Prostate gland (tissue), 2 donors: ENCODE measurements around the gene XYLT2. TPM values are rescaled to one million over a fixed set of nuclear protein-coding genes. Genes with fewer than 3 reads are reported as not detected.
A peak's percentile ranks its signal among the peaks of the same experiment; 100 is the strongest.

Experiments used
- DNase-seq: peaks from one replicate; pipeline ENCODE4 v3.0.0-alpha.2; 2019; ENCODE audit warnings: low spot score
- H3K27ac ChIP-seq, 2 donors: fragments of 200-600 bp; sonication (generic); 2 replicates each; pipeline ENCODE4 v1.5.1; 2017 to 2019
- H3K27me3 ChIP-seq: fragments of 200-600 bp; sonication (generic); replicated peaks from 2 replicates; pipeline ENCODE4 v1.5.1; 2019; ENCODE audit not compliant: insufficient read depth
- H3K36me3 ChIP-seq, 2 donors: fragments of 200-600 bp; sonication (generic); 1 replicate in 1 of 2; 2 replicates in 1 of 2; pipeline versions ENCODE4 v1.5.1 to v1.8.1; 2017 to 2019
- H3K4me1 ChIP-seq: fragments of 200-600 bp; sonication (generic); replicated peaks from 2 replicates; pipeline ENCODE4 v1.5.1; 2019
- H3K4me3 ChIP-seq, 2 donors: fragments of 200-600 bp; sonication (generic); 2 replicates each; pipeline ENCODE4 v1.5.1; 2017 to 2019
- H3K9me3 ChIP-seq: fragments of 200-600 bp; sonication (generic); 2 replicates; pipeline ENCODE4 v1.5.1; 2017
- POLR2A ChIP-seq: fragments of 450-650 bp; IDR thresholded peaks from one replicate; pipeline ENCODE4 v1.6.1; 2016; ENCODE audit warnings: antibody characterized with exemption, mild to moderate bottlenecking
- POLR2AphosphoS5 ChIP-seq: sonication (generic); formaldehyde crosslinking; IDR thresholded peaks from one replicate; pipeline ENCODE4 v1.6.1; 2017; ENCODE audit warnings: antibody characterized with exemption
- WGBS: methylation state at CpG from one replicate; pipeline ENCODE4 v1.1.5; 2018; 5-methylcytosine and 5-hydroxymethylcytosine counted together
- intact Hi-C: fragments of 100-400 bp; cut with DNase I; formaldehyde crosslinking; loops from one replicate; pipeline ENCODE4 v1.14.2; 2022
- total RNA-seq, 2 donors: library from RNA; depleted of rRNA; stranded (reverse); fragments of >200 nt; gene quantifications; one replicate each; pipeline ENCODE4 v1.1.0, GENCODE V29; 2016
- TF ChIP-seq, protein P1 (sequence below), 4 experiments: fragments of 200-600 bp in 2 of 4; fragments of 450-650 bp in 2 of 4; sonication (generic) in 2 of 4; IDR thresholded peaks; 1 replicate in 3 of 4; 2 replicates in 1 of 4; pipeline ENCODE4 v1.5.1; 2016 to 2019; ENCODE audit warnings: antibody characterized with exemption in 4 of 4, mild to moderate bottlenecking in 2 of 4, moderate library complexity in 2 of 4

The XYLT2 gene
- total RNA-seq, 2 donors from 2014 or later, result 44.8 to 49.8 TPM

- Histone ChIP-seq H3K9me3 (no peaks in the 10 kb centered on the region), H3K27ac (no peak overlapping the region), H3K36me3 (peaks cover 11 to 12% of the 10 kb centered on the region in 2 donors), H3K4me3 (no peak overlapping the region), H3K4me1 (no peaks in the 10 kb centered on the region), H3K27me3 (no peaks in the 10 kb centered on the region)
- TF ChIP-seq POLR2A, result no peak
- TF ChIP-seq, protein P1, sequence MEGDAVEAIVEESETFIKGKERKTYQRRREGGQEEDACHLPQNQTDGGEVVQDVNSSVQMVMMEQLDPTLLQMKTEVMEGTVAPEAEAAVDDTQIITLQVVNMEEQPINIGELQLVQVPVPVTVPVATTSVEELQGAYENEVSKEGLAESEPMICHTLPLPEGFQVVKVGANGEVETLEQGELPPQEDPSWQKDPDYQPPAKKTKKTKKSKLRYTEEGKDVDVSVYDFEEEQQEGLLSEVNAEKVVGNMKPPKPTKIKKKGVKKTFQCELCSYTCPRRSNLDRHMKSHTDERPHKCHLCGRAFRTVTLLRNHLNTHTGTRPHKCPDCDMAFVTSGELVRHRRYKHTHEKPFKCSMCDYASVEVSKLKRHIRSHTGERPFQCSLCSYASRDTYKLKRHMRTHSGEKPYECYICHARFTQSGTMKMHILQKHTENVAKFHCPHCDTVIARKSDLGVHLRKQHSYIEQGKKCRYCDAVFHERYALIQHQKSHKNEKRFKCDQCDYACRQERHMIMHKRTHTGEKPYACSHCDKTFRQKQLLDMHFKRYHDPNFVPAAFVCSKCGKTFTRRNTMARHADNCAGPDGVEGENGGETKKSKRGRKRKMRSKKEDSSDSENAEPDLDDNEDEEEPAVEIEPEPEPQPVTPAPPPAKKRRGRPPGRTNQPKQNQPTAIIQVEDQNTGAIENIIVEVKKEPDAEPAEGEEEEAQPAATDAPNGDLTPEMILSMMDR (IDR thresholded peaks at IDR 0.05), result no peak
- no peak for TF ChIP-seq POLR2AphosphoS5
- 87% methylated on average over 11 of the region's 11 CpGs for WGBS
- DNase-seq, result no peak
- intact Hi-C loops, result no loop called here
Observed at GRCh38 chr17:50360486-50361115, 14.7 kb downstream of the XYLT2 start.

DNA sequence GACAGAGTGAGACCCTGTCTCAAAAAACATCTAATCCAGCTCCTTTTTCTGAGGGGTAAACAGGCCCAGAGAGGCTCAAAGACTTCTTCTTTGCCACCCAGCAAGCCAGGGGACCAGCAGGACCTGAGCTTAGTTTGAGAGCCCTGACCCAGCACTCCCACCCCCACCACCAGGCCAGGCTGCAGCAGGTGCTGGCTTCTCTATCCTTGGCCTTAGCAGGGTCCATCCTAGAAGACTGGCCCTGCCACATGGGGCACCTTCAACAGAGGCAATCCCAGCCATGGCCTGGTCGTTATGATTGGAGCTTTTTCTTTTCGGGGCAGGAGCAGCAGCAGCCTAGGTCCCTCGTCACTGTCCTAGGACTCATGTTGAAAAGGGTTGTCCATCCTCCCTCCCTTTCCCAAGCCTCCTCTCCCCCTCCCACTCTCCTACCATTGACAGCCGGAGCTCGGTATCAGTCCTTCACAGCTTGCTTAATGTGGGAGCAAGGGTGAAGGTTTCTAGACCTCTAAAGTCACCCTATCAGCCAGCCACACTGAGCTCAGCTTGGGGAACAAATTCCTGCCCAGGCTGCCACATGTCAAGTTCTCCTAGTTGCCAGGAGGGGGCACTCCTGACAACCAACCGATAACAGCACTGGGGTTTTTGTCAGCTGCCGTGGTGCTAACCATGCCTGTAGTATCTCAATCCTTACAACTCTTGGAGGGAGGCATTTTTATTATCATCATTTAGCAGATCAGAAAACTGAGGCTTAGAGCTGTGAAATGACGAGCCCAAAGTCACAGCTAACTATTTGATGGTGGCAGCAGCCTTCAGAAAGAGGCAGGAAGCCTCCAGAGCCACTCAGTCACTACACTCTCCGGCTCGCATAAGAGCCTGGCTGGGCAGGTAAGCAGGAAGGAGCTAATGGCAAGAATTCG lies 15.9 kb downstream of the XYLT2 start:
- H3K4me1 ChIP-seq, result no peaks in the 10 kb centered on the region
- no peaks in the 10 kb centered on the region for H3K27me3 ChIP-seq
- intact Hi-C loops, result no loop called here
- TF ChIP-seq, protein P1 (IDR thresholded peaks at IDR 0.05), result peak; percentile 25 to 81 (median 68)
- TF ChIP-seq POLR2AphosphoS5, result peak; percentile 54
- no peak for TF ChIP-seq POLR2A
- H3K4me3 ChIP-seq, result no peak overlapping the region
- WGBS, result 32% methylated on average over 11 of the region's 11 CpGs
- DNase-seq, result peak; percentile 56
- H3K36me3 ChIP-seq, result peaks cover 0 to 6% of the 10 kb centered on the region in 2 donors
- H3K27ac ChIP-seq, result peak overlapping the region; percentile 5 to 23
- no peaks in the 10 kb centered on the region for H3K9me3 ChIP-seq

DNA sequence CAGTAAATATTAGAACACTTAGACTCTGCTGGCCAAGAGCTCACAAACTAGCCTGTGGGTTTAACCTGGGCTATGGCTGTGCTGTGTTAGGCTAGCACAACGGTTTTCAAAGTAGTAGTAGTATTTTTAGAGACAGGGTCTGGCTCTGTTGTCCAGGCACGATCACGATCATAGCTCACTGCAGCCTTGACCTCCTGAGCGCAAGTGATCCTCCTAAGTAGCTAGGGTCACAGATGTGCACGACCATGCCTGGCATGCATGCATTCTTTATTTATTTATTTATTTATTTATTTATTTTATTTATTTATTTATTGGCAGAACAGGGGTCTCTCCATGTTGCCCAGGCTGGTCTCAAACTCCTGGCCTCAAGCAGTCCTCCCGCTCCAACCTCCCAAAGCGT lies 16.7 kb downstream of the XYLT2 start:
- Histone ChIP-seq H3K4me1 (no peaks in the 10 kb centered on the region), H3K27me3 (no peaks in the 10 kb centered on the region), H3K36me3 (peaks cover 0 to 14% of the 10 kb centered on the region in 2 donors), H3K27ac (peak overlapping the region; percentile 5 to 23), H3K4me3 (no peak overlapping the region), H3K9me3 (no peaks in the 10 kb centered on the region)
- TF ChIP-seq, protein P1 (IDR thresholded peaks at IDR 0.05), result no peak
- TF ChIP-seq POLR2AphosphoS5, result no peak
- DNase-seq, result no peak
- intact Hi-C loops, result no loop called here
- 73% methylated on average over 7 of the region's 7 CpGs for WGBS

DNA sequence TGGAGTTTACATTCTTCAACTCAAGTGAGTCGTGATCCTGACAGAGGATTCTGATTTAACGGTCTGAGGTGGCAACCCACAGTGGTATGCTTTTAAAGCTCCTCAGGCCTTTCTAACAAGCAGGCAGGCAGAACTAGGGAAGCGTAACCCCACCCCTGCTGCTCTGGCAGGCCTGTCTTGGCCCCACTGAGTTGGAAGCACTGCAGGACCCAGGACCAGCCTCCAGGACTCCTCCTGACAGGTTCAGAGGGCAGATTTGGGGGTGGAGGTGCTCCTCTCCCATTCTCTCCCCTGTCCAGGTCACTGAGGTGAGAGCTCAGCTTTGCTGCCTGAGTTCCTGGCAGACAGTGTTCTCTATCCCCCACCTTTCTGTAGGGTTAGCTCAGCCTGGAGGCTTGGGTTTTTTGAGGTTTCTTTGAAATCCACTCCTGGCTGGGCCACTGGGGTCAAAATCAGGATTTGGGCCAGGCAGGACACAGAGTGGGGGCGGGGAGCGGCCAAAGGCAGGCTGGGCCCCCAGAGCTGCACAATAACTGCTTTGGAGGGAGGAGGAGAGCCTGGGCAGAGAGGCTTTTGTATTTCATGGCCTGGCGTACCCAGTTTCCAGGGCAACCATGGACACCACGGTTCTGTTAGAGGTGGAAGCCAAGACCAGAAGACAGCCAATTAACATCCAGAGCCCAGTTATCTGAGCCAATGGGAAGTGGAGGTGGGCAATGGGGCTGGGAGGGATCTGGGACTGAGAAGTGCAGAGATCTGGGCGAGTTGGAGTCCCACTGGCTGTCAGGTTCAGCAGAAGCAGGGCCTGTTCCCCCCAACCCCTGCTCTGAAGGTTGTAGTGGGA lies 17.5 kb downstream of the XYLT2 start:
- Histone ChIP-seq H3K27ac (no peak overlapping the region), H3K4me3 (no peak overlapping the region), H3K9me3 (no peaks in the 10 kb centered on the region), H3K27me3 (no peaks in the 10 kb centered on the region), H3K36me3 (peaks cover 0 to 20% of the 10 kb centered on the region in 2 donors), H3K4me1 (no peaks in the 10 kb centered on the region)
- TF ChIP-seq POLR2A, result no peak
- TF ChIP-seq, protein P1 (IDR thresholded peaks at IDR 0.05), result no peak
- no peak for TF ChIP-seq POLR2AphosphoS5
- DNase-seq, result no peak
- intact Hi-C loops, result no loop called here
- WGBS, result 29% methylated on average over 8 of the region's 8 CpGs
